NCI-H1048 (cell line): Measurements from ENCODE around the gene HPCAL4.

Experiments
- DNase-seq: peaks from one replicate; lab custom pipeline; 2025; lab: John Stamatoyannopoulos, UW

Gene HPCAL4

DNA sequence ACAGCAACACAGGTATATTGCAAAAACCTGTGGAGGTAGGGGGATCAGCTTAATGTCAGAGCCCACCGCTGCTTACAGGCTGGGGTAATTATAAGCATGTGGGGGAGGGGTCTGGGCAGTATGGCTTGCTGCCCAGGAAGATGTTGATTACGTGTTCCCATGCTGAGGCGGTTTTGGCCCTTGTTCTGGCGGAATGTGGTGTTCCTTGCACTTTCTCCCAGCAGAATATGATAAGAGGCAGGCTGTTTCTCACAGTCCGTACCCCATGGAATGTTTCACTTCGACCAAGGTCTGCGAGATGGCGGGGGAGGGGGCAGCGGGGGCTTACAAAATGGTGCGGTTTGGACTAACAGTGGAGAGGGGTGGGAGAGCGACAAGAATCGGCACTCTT lies 9.8 kb upstream of the HPCAL4 start:
- no peak for DNase-seq

DNA sequence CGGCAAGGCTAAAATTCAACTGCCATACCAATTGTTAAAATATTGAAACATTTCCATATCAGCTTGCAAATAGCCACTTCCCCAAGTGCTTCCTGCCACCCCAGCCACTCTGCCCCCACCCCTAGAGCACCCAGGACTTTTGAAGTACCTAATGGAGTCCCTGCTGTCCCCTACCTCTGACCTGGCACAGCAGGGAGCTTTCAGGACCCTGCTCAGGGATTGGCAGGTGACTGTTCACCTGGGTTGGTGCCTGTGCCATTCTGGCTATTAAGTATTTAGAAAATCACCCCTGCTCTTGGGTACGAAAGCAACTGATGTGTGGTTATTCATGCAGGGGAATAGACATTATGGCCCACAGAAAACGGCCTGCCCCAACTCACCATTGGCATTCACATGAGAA lies 9.1 kb upstream of the HPCAL4 start:
- no peak for DNase-seq

DNA sequence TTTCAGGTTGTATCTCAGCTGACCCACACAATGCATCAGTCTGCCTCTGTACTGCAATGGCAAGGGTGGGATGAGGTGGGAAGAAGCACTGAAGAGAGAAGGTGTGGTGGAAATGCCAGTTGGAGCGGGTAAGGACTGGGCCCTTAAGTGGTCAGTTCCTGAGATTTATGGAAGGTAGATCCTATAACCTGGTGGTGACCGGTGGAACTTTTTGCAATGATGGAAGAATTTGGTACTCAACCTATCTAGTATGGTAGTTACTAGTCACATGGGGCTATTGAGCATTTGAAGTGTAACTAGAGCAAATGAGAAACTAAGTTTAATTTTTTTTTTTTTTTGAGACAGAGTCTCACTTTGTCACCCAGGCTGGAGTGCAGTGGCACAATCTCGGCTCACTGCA lies 8.2 kb upstream of the HPCAL4 start:
- no peak for DNase-seq

DNA sequence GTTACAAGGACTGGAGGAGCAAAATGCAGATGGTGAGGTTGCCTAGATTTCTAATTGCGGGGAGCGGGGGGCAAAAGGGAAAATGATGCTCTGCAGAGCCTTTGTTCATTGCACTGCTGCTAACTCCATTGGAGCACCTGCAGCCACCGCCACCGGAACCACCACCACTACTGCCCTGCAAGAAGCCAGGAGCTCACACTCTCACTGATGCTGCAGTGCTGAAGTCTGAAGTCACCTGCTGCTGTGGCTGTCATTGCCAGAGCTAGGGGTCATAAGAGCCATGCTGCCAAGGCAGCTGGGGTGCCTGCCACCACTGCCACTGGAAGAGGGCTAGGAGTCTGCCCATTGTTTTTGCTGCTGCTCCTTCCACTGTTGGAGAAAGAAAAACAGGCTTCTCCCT lies 7.3 kb upstream of the HPCAL4 start:
- DNase-seq, result no peak

DNA sequence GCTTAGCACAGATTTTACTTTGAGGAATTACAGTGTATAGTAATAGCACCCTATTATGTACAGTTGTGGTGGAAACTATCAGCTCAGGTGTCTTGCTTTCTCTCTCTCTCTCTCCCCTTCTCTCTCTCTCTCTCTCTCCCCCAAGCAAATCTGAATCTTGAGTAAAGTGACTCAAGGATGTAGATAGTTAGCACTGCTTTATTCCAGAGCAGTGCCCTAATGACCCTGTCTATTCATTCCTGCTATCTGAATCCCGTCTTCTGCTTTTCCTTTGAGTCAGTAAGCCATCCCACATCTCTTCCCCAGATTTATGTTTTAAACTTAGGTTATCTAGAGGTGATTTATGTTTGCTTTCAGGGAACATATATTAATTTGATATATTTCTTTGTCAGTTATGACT lies 5.2 kb upstream of the HPCAL4 start:
- no peak for DNase-seq

DNA sequence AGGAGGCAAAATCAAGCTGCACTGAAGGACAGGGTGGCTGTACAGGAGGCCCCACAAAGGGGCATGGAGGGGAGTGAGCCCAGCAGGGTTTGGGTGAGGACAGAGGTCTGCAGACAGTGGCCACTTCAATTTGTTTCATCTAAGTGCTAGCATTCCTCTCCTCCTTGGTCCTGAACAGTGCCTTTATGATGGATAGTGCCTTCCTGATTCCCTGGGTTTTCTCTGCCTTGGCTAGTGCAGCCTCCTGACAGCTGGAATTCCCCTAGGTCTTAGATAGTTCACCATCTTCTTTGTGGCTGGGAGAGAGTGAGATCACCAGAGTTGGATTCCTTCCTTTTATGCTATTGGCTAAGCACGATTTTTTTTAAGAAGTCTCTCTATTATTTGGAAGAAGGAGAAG lies 3.8 kb upstream of the HPCAL4 start:
- DNase-seq, result no peak

DNA sequence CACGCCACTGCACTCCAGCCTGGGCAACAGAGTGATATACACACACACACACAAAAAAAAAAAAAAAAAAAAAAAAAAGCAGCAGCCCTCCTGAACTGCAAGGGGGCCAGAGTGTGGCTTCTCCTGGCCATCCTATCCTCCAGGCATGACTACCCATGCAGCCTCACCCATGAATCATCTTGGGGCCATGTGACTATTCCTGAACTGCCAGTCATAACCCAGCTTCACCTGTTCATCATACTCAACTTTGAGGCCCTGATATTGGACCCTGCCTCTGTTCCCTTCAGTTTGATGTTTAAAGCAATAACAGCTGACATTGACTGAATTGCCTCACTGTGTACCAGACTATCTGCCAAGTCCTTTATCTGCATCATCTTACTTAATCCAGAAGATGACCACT lies 2.8 kb upstream of the HPCAL4 start:
- DNase-seq, result no peak

DNA sequence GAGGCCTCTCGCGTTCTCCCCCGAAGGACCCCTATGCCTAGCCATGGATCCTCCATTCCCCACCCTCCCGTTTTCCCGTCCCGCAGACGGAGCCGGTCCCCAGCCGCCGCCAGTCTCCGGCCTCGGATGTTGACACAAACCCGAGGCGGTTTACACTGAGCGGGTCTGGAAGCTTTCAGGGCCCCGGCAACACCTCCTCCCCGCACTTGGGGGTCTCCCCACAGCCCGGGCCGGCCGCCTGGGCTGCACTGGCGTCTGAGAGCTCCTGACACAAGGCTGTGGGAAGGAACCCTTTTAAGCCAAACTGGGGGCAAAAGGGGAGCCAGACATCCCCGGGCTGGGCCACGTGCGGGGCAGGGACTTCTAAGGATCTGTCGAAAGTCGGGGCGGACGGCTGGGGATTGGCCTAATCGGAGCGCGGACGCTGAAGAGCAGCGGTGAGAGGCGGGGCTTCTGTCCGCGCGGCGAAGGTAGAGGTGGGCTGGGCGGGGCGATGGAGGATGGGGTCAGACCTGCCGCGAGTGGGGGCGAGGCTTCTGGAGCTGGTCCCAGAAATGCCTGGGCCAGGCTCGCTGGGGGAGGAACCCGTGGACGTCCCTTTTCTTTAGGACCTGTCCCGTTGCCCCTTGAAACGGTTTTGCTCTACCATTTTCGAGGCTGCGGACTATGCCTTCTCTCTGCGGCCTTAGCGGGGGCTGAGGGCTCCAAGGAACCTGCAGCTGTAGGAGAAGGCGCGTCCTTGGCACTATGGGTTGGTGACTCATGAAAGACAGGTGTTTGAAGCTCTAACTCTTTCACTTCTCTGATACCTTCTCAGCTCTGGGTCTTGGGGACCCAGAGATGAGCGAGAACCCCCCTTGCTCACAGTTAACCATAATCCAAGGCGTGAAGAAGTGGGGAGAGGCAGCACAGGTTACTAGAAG lies 1.2 kb upstream of the HPCAL4 start:
- no peak for DNase-seq

DNA sequence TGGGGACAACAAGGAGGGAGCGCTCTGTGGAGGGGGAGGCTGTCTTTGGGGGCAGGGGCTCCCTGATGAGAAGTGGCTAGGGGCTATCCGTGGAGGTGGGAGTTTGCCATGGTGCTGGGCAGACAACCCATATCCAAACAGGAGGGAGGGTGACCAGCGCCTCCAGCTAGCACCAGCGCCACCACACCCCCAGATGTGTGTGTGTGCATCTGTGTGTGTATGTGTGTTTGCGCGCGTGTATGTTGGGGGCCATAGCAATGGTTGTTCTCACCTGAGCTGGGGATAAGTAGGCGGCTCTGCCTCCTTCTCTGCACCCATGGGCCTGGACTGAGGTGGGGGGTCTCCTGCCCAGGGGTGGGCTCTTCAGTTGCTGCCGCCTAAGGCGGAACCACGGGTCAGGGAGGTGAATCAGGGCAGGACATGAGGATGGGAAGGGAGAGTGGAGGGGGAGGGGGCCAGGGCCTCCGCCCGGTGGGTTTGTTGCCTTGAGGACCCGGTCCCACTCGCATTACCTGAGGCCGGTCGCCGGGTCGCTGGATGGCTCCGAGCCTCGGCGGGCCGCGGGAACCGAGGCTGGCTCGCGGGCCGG lies 345 bp downstream of the HPCAL4 start:
- DNase-seq, result no peak

DNA sequence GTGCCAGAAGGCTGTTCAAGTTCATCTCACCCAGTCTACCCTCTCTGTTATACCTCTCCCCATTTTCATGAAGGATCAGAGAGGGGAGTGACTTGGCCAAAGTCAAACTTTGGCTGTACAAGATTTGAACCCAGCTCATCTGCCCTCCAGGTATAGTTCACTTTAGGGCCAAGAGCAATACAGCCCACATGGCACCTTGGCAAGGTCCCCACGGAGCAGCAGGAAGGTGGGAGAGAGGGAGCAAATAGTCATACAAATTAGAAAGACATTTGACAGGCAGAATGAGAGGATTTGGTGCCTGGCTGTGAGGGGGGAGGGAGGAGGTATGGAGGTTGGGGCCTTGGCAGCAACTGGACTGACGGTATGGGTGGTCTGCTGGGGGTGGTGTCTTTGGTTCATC lies 1.0 kb downstream of the HPCAL4 start:
- no peak for DNase-seq

DNA sequence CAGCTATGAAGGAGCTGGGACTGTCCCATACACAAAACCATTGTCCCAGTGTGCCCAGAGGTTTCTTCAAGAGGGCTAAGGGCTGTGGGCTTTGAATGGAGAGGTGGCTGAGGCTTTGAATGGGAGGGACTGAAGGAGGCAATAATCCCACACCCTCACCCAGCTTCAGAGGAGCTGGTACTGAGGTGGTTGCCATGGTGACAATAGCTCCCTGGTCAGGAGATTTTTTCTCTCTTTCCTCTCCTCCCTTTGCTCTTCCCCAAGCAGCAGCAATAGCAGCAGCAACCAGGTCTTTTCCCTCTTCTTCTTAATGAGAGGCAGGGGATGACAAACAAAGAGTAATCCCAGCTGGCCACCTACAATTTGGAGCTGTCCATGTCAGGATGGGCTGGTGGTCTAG lies 1.6 kb downstream of the HPCAL4 start:
- DNase-seq, result no peak

DNA sequence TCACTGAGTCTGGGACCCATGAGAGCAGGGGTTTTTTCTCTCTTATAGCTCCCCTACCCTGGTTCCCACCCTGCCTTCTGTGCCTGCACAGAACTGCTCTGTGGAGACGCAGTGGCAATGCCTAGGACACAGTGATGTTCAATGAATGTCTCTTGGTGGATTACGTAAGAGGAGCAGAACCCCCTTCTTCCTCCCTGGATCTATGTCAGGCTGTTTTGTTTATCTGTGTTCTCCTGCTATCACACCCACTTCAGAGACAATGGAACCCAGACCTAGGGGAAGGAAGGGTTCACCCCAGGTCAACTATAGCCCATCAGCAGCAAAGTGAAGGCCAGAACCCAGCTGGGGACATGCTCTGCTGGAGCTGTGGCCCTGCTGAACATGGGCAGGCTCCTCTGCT lies 2.0 kb downstream of the HPCAL4 start:
- DNase-seq, result no peak

DNA sequence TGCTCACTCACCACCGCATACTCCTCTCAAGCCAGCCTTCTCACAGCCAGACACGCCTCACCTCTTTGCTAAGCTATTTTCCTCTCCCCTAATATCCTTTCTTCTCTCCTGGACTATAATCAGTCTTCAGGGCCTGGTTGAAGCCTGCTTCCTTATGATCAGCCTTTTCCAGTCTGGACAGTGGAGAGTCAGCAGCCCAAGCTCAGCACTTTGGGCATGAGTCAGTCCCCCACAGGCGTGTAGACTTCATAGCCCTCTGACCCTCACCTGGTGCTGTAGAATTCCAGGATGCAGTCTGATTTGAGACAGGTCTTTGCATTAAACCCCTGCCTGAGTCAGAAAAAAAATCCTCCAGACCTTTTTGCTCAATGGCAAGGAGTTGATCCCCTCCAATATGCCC lies 2.5 kb downstream of the HPCAL4 start:
- DNase-seq, result no peak

DNA sequence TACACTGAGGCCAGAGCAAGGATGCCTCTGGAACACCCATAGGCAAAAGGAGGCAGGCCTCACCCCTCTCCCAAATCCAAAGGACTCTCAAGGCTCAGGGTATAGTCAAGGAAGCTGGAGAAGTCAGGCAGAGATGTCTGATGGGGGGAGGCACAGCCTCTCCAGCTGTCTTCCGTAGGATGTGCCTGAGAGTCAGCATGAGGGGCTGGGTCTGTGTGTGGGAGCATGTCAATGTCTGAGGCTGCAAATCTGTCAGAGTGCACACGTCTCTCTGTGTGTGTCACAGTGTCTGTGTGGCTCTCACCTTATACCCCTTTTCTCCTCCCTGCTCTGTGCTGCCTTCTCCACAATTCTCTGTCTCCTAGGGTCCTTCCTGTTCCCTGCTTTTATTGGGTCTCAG lies 4.0 kb downstream of the HPCAL4 start:
- no peak for DNase-seq

DNA sequence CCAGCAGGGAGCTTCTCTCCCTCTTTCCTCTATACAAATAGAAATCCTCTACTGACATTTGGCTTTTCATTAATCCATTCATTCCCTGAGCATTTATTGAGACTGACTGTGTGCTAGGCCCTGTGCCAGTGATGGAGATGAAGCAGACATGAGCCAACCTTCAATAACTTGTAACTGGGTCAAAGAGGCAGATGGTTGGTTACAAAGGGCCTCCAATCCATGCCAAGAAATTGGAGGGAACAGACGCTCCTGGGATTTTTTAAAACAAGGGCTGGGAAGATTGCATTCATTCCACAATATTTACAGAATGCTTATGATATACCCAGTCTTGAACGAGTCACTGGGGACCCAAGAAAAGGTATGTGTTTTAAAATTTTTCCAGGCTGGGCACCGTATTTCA lies 6.2 kb downstream of the HPCAL4 start:
- no peak for DNase-seq

DNA sequence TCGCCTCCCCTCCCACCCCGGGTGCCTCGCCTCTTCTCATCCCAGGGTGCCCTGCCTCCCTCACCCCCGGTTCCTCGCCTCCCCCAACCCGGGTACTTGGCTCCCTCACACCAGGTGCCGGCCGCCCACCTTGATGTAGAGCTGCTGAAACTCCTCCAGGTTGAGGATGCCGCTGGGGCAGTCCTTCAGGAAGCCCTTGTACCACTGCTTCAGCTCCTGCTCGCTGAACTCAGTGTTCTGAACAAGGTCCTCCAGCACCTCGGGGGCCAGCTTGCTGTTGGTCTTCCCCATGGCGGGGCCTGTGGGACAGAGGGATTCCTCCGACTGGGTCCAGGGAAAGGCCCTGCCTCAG lies 6.9 kb downstream of the HPCAL4 start:
- DNase-seq, result no peak

DNA sequence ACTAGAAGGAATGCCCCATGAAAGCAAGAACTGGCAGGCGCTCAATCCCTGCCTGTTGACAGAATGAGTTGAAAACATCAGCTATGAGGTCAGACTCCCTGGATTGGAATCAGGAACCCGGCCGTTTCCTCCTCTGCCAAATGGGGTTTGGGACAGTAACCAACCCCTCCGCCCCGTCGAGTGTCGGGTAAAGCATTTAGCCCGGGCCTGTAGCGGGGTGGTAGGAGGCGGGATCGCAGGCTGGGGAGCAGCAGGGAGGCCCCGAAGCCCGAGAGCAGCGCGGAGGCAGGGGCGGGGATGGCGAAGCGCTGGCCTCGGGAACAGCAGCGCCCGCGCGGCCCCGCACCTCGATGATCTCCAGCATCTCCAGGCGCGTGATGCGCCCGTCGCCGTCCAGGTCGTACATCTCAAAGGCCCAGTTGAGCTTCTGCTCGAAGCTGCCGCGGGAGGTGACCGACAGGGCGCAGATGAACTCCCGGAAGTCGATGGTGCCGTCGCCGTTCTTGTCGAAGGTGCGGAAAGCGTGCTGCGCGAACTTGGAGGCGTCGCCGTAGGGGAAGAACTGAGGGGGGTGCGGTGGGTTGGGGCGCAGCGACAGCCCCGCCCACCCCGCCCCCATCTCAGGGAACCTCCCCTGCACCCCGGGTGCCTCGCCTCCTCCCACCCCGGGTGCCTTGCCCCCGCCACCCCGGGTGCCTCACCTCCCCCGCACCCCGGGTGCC lies 7.5 kb downstream of the HPCAL4 start:
- DNase-seq, result no peak

DNA sequence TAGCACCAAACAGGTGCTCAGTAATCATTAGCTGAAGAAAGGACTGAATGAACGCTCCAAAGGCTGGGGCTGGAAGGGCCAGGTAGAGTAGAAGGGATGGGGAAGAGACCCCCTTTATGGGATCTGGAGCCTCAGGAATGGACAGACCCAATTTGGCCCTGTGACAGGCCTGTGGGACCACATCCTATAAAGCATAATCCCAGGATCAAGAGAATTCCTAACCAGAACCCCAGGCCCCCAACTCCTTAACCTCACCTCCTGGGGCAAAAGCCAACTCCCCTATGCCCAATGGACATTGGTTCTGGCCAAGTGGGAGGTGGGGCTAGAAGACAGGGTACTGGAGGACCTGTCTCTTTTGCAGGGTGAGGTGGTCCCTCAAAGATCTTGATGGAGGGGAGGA lies 9.2 kb downstream of the HPCAL4 start:
- no peak for DNase-seq

DNA sequence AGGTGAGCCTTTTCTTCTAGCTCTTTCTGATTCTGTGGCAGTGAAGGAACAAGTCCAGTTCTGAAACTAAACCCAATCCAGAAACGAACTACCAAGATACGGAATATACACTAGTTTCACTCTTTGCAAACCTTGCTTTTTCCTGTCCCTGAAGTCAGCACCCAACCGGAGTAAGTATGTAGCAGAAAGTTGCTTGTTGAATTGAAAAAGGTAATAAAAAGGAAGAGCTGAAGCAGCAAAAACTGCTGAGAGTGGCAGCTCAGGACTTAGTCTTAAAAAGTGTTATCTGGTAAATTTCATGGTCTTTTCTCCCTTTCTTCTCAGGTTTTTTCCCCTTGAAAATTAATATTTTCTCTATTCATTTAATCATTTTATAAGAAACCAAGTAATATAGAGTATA lies 9.9 kb downstream of the HPCAL4 start:
- DNase-seq, result no peak

DNA sequence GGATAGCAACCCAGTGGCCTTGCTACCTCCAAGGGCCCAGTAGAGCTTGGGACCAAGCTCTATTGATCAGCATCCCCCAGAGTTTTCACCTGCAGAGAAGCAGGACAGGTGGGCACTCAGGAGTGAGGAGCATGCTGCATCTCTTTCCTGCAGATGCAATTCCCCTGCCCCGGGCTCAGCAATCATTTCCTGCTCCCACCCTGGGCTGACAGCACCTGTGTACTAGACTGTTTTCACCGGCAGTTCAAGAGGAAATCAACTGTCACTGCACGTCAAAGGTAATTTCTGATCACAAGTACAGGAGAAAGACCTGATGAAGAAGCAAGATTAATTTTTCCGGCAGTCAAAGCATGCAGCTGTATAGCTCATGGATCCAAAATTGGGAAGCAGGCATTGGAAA lies 10.5 kb downstream of the HPCAL4 start:
- no peak for DNase-seq

DNA sequence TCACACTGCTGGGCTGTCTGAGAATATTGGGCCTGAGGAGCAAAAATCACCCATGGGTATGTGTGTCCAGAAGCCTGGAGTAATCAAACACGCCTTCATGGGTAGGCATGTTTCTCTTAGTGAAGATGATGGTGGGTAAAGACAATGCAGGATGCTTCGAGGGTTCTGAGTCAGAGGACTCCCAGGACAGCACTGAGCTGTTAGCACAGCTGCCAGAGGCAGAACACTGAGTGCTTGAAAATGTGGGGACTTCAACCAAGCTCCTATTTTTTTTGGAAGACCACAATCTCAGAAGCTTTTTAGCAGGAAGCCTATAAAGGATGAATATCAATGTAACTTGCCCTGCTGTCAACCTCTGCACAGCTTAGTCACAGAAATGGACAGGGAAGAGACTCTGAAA lies 11.4 kb downstream of the HPCAL4 start:
- no peak for DNase-seq

DNA sequence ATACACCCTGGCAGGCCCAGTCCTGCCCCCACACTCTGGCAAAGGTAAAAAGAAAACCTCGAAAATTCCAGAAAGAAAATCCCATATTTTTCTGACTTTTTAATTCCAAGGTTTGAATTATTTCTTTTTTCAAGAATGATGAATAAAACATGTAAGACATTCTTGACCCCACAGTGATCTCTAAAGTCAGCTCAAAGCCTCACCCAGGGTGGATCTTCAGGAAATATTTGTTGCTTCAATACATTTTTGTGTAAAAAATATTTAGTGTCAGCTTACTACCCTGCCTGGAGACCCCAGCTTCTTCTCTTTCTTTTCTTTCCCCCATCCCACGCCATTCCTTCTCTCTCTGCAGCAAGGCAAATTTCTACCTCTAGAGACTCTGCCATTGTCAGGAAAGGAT lies 12.3 kb downstream of the HPCAL4 start:
- DNase-seq, result no peak

DNA sequence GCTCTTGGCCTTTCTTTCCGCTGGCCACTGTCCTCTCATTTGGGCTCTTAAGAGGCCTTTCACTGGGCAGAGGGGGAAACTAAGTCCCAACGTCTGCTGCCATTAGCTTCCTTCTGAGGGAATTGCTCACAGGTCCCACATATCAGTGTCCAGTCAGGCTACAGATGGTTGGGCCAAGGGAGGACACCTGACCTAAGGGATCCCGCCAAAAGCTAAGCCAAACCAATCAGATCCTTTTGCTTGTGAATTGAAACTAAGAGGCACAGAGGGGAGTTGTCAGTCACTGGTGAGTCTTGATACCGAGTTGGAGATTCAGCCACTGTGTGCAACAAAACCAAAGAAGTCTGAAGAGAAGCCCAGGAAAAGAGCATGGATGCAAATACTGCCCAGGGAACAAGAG lies 13.6 kb downstream of the HPCAL4 start:
- no peak for DNase-seq
